NCI-H345 treated with DMSO at 0.1 percent for 48 hours (cell line): ENCODE results near the gene ARHGEF40.

Experiments
- DNase-seq: peaks from one replicate; lab custom pipeline; 2025; ENCODE audit not compliant: unreplicated experiment; lab: John Stamatoyannopoulos, UW

ARHGEF40 gene

GRCh38 chr14:21096438-21096837 lies 26.3 kb downstream of the ARHGEF40 start:
- no peak for DNase-seq

- DNase-seq = no peak
These were observed 27.0 kb downstream of the ARHGEF40 start for GRCh38 chr14:21096978-21097635.

- no peak for DNase-seq
These were observed 27.6 kb downstream of the ARHGEF40 start for GRCh38 chr14:21097636-21098075.

- DNase-seq = no peak
These were observed 28.2 kb downstream of the ARHGEF40 start, which contains the start of gene ZNF219 for GRCh38 chr14:21098076-21098891. TSS of gene ZNF219 (minus strand) at chr14:21098655. CDS start at chr14:21093591, 5,064 bp downstream.

- DNase-seq = no peak
These were observed 28.9 kb downstream of the ARHGEF40 start for GRCh38 chr14:21098892-21099595.

- DNase-seq = no peak
These were observed 29.5 kb downstream of the ARHGEF40 start for GRCh38 chr14:21099596-21099985.

- no peak for DNase-seq
These were observed 30.8 kb downstream of the ARHGEF40 start, which contains the start of gene TMEM253 for GRCh38 chr14:21100931-21101330. TSS of gene TMEM253 (plus strand) at chr14:21101066. CDS start at chr14:21101344, 278 bp downstream.

GRCh38 chr14:21101802-21102413 lies 31.8 kb downstream of the ARHGEF40 start:
- DNase-seq = no peak

- no peak for DNase-seq
These were observed 32.7 kb downstream of the ARHGEF40 start for GRCh38 chr14:21102521-21103410.

GRCh38 chr14:21103411-21103709 lies 33.3 kb downstream of the ARHGEF40 start:
- DNase-seq = no peak

GRCh38 chr14:21103710-21104447 lies 33.8 kb downstream of the ARHGEF40 start:
- DNase-seq = peak; percentile 92

- peak; percentile 78 for DNase-seq
These were observed 34.5 kb downstream of the ARHGEF40 start for GRCh38 chr14:21104448-21105060.

GRCh38 chr14:21105095-21105494 lies 35.0 kb downstream of the ARHGEF40 start:
- no peak for DNase-seq

- no peak for DNase-seq
These were observed 36.0 kb downstream of the ARHGEF40 start for GRCh38 chr14:21106176-21106497.

- peak; percentile 63 for DNase-seq
These were observed 36.6 kb downstream of the ARHGEF40 start for GRCh38 chr14:21106498-21107282.

- no peak for DNase-seq
These were observed 37.2 kb downstream of the ARHGEF40 start for GRCh38 chr14:21107283-21107800.

GRCh38 chr14:21108791-21109190 lies 38.7 kb downstream of the ARHGEF40 start:
- no peak for DNase-seq
